Keratinocyte (primary cell): ENCODE data around the gene LYZL2. TPM values are rescaled to one million over a fixed set of nuclear protein-coding genes. Genes with fewer than 3 reads are reported as not detected.
A peak's percentile ranks its signal among the peaks of the same experiment; 100 is the strongest.
"Not testable (repeated sequence)": the region's sequence is repeated elsewhere in the genome, so short reads cannot be mapped to it uniquely, and the experiment has no call there.

Experiments used
- DNase-seq: peaks from one replicate; pipeline ENCODE4 v3.0.0-alpha.2; 2011; ENCODE audit warnings: low read depth, missing footprints, low spot score
- FAIRE-seq: peaks from 2 replicates; lab custom pipeline; 2011; peaks lifted over from hg19 to GRCh38; lab: Jason Lieb, UNC
- H2AFZ ChIP-seq: 2 replicates; pipeline ENCODE4 v1.6.0; 2012; ENCODE audit warnings: low read length, control low read depth, inconsistent platforms; ENCODE audit not compliant: control insufficient read depth
- H3K27ac ChIP-seq: 2 replicates; pipeline ENCODE4 v1.5.1; 2011; ENCODE audit warnings: low read length; ENCODE audit not compliant: control insufficient read depth, insufficient read depth
- H3K27me3 ChIP-seq: 3 replicates; pipeline ENCODE4 v1.6.0; 2011; ENCODE audit warnings: low read length; ENCODE audit not compliant: control insufficient read depth, insufficient read depth; ENCODE audit errors: extremely low read depth
- H3K36me3 ChIP-seq, 2 experiments: 2 replicates in 1 of 2; 3 replicates in 1 of 2; pipeline ENCODE4 v1.5.1; 2011; ENCODE audit warnings: low read length in 2 of 2, mild to moderate bottlenecking in 1 of 2; ENCODE audit not compliant: control insufficient read depth in 2 of 2, insufficient read depth in 2 of 2; ENCODE audit errors: extremely low read depth in 1 of 2
- H3K4me1 ChIP-seq: 3 replicates; pipeline ENCODE4 v1.5.1; 2011; ENCODE audit warnings: low read length; ENCODE audit not compliant: control insufficient read depth, insufficient read depth; ENCODE audit errors: extremely low read depth
- H3K4me2 ChIP-seq: 3 replicates; pipeline ENCODE4 v1.6.0; 2011; ENCODE audit warnings: low read depth, low read length; ENCODE audit not compliant: control insufficient read depth, insufficient read depth; ENCODE audit errors: extremely low read depth
- H3K4me3 ChIP-seq, 3 experiments: fragments of 200-600 bp in 1 of 3; sonication (generic) in 1 of 3; 2 replicates in 2 of 3; 3 replicates in 1 of 3; pipeline ENCODE4 v1.5.1; 2011 to 2016; ENCODE audit warnings: low read length in 3 of 3, mild to moderate bottlenecking in 3 of 3, control low read depth in 2 of 3, inconsistent platforms in 1 of 3, low read depth in 1 of 3, mixed read lengths in 1 of 3, mixed run types in 1 of 3, moderate library complexity in 1 of 3; ENCODE audit not compliant: control insufficient read depth in 2 of 3, insufficient read depth in 2 of 3; ENCODE audit errors: extremely low read depth in 1 of 3
- H3K79me2 ChIP-seq: 2 replicates; pipeline ENCODE4 v1.6.0; 2012; ENCODE audit warnings: low read length; ENCODE audit not compliant: control insufficient read depth, insufficient read depth
- H3K9ac ChIP-seq: 3 replicates; pipeline ENCODE4 v1.6.0; 2011; ENCODE audit warnings: low read length; ENCODE audit not compliant: control insufficient read depth, insufficient read depth; ENCODE audit errors: extremely low read depth
- H3K9me1 ChIP-seq: 3 replicates; pipeline ENCODE4 v1.6.0; 2011; ENCODE audit warnings: low read length; ENCODE audit not compliant: control insufficient read depth, insufficient read depth; ENCODE audit errors: extremely low read depth
- H3K9me3 ChIP-seq: 2 replicates; pipeline ENCODE4 v1.5.1; 2012; ENCODE audit warnings: low read depth, low read length; ENCODE audit not compliant: control insufficient read depth
- H4K20me1 ChIP-seq: 3 replicates; pipeline ENCODE4 v1.6.0; 2011; ENCODE audit warnings: low read length; ENCODE audit not compliant: control insufficient read depth, insufficient read depth; ENCODE audit errors: extremely low read depth
- CTCF ChIP-seq, 3 experiments: IDR thresholded peaks in 1 of 3; conservative IDR thresholded peaks in 1 of 3; optimal IDR thresholded peaks in 1 of 3; 2 replicates in 2 of 3; 3 replicates in 1 of 3; pipeline versions ENCODE3 to v1.5.1; 2011; ENCODE audit warnings: low read length in 3 of 3, mild to moderate bottlenecking in 3 of 3, moderate library complexity in 2 of 3, control low read depth in 1 of 3, inconsistent platforms in 1 of 3; ENCODE audit not compliant: insufficient read depth in 2 of 3; ENCODE audit errors: extremely low read depth in 1 of 3
- EZH2 ChIP-seq: IDR thresholded peaks from one replicate; pipeline ENCODE4 v1.6.1; 2012; ENCODE audit warnings: inconsistent platforms, mild to moderate bottlenecking, low read length, moderate library complexity
- dilution Hi-C: fragments of 300-500 bp; cut with MboI; formaldehyde crosslinking; loops from one replicate; pipeline ENCODE4 v1.7.0; 2020; ENCODE audit warnings: low sequenced_read_pairs; ENCODE audit not compliant: extremely low pct_ligation_motif_present
- polyA plus RNA-seq, 5 experiments: library from polyadenylated mRNA; depleted of rRNA in 3 of 5; stranded (reverse) in 3 of 5; stranded (forward) in 1 of 5; unstranded in 1 of 5; fragments of >200 nt; gene quantifications; 1 replicate in 1 of 5; 2 replicates in 3 of 5; 3 replicates in 1 of 5; pipeline versions ENCODE4 v1.2.1 to v1.2.3, GENCODE V29; 2011 to 2012; ENCODE audit warnings: missing spikeins in 2 of 5, low read depth in 1 of 5, low replicate concordance in 1 of 5

Gene LYZL2
- polyA plus RNA-seq, 1 donor (not counting 4 experiments of a cell fraction or from before 2014, with no cell fraction given): not detected

GRCh38 chr10:30594077-30594476 lies 35.5 kb downstream of the LYZL2 start:
- TF ChIP-seq EZH2 (no peak), CTCF (optimal IDR thresholded peaks at IDR 0.05 in 1 of 3, IDR thresholded peaks at IDR 0.05 in 1 of 3, conservative IDR thresholded peaks at IDR 0.05 in 1 of 3; ENCODE audit: extremely low read depth in 1 of 3, insufficient read depth in 2 of 3, low read length in 3 of 3) (no peak)
- no peaks in the 10 kb centered on the region for H3K36me3 ChIP-seq
- H3K4me2 ChIP-seq: no peak overlapping the region
- no peak overlapping the region for H3K4me3 ChIP-seq
- FAIRE-seq (no peak), DNase-seq (no peak)
- H3K4me1 ChIP-seq: no peaks in the 10 kb centered on the region
- no peak overlapping the region for H3K27ac ChIP-seq
- no peaks in the 10 kb centered on the region for H4K20me1 ChIP-seq
- dilution Hi-C loops: no loop called here
- no peak overlapping the region for H3K9ac ChIP-seq
- H3K9me3 ChIP-seq: no peaks in the 10 kb centered on the region
- peaks cover 5% of the 10 kb centered on the region for H3K27me3 ChIP-seq
- H3K79me2 ChIP-seq: no peaks in the 10 kb centered on the region
- no peak overlapping the region for H2AFZ ChIP-seq
- no peaks in the 10 kb centered on the region for H3K9me1 ChIP-seq

GRCh38 chr10:30592770-30593169 lies 36.8 kb downstream of the LYZL2 start:
- H3K9me1 ChIP-seq, H3K27ac ChIP-seq, FAIRE-seq, H3K9me3 ChIP-seq, H3K9ac ChIP-seq, H3K4me3 ChIP-seq, dilution Hi-C loops, H2AFZ ChIP-seq, H3K27me3 ChIP-seq, H3K4me1 ChIP-seq, DNase-seq, H4K20me1 ChIP-seq, H3K36me3 ChIP-seq, H3K79me2 ChIP-seq, H3K4me2 ChIP-seq: not testable (repeated sequence)

- Histone ChIP-seq H3K4me1 (no peaks in the 10 kb centered on the region), H3K4me3 (no peak overlapping the region), H3K79me2 (no peaks in the 10 kb centered on the region), H3K4me2 (no peak overlapping the region), H3K36me3 (no peaks in the 10 kb centered on the region), H3K27ac (no peak overlapping the region), H2AFZ (no peak overlapping the region), H3K9ac (no peak overlapping the region), H3K9me1 (no peaks in the 10 kb centered on the region), H3K27me3 (peaks cover 5% of the 10 kb centered on the region), H4K20me1 (no peaks in the 10 kb centered on the region), H3K9me3 (no peaks in the 10 kb centered on the region)
- DNase-seq (no peak), FAIRE-seq (no peak)
- TF ChIP-seq EZH2 (no peak), CTCF (optimal IDR thresholded peaks at IDR 0.05 in 1 of 3, IDR thresholded peaks at IDR 0.05 in 1 of 3, conservative IDR thresholded peaks at IDR 0.05 in 1 of 3; ENCODE audit: extremely low read depth in 1 of 3, insufficient read depth in 2 of 3, low read length in 3 of 3) (peak; percentile 65 to 69 (median 68))
- dilution Hi-C loops: no loop called here
These were observed 38.3 kb downstream of the LYZL2 start for GRCh38 chr10:30591249-30591670.
